HepG2 (cell line): ENCODE measurements around the gene PDPK1. TPM values are rescaled to one million over a fixed set of nuclear protein-coding genes. Genes with fewer than 3 reads are reported as not detected.

Source experiments
- CREM ChIP-seq, 2 experiments: sonication (generic) in 1 of 2; formaldehyde crosslinking in 1 of 2; IDR thresholded peaks; 2 replicates each; pipeline versions ENCODE4 v1.4.0 to v1.6.1; 2016 to 2020; ENCODE audit warnings: antibody characterized with exemption in 1 of 2, mild to moderate bottlenecking in 1 of 2, missing genetic modification reagents in 1 of 2
- FOSL2 ChIP-seq: sonication (generic); formaldehyde crosslinking; IDR thresholded peaks from 2 replicates; pipeline ENCODE4 v1.4.0; 2020; ENCODE audit warnings: missing genetic modification reagents
- HMGA1 ChIP-seq: sonication (generic); formaldehyde crosslinking; conservative IDR thresholded peaks from 2 replicates; pipeline ENCODE4 v1.4.0; 2020; ENCODE audit warnings: missing genetic modification reagents
- IRF2 ChIP-seq: IDR thresholded peaks from 2 replicates; pipeline ENCODE4 v1.6.1; 2018; ENCODE audit warnings: missing genetic modification reagents, missing compliant biosample characterization
- ISL2 ChIP-seq: sonication (generic); formaldehyde crosslinking; IDR thresholded peaks from 2 replicates; pipeline ENCODE4 v1.5.0; 2020; ENCODE audit warnings: missing genetic modification reagents
- NCOR1 ChIP-seq: fragments of 200-600 bp; sonication (generic); IDR thresholded peaks from 2 replicates; pipeline ENCODE4 v1.7.0; 2017; ENCODE audit warnings: antibody characterized with exemption, low read length, borderline replicate concordance
- PHF5A ChIP-seq: IDR thresholded peaks from one replicate; pipeline ENCODE4 v1.6.1; 2018; ENCODE audit warnings: low read depth, missing genetic modification reagents; ENCODE audit not compliant: unreplicated experiment
- RORA ChIP-seq: sonication (generic); formaldehyde crosslinking; IDR thresholded peaks from 2 replicates; pipeline ENCODE4 v1.5.0; 2020; ENCODE audit warnings: mild to moderate bottlenecking, missing genetic modification reagents, moderate library complexity
- SNAPC2 ChIP-seq: sonication (generic); formaldehyde crosslinking; IDR thresholded peaks from 2 replicates; pipeline ENCODE4 v1.8.1; 2022; ENCODE audit warnings: mild to moderate bottlenecking, missing genetic modification reagents
- ZFP90 ChIP-seq: sonication (generic); formaldehyde crosslinking; IDR thresholded peaks from 2 replicates; pipeline ENCODE4 v1.8.0; 2022; ENCODE audit warnings: missing genetic modification reagents, mild to moderate bottlenecking, inconsistent platforms, borderline replicate concordance
- ZNF17 ChIP-seq: sonication (generic); formaldehyde crosslinking; IDR thresholded peaks from 2 replicates; pipeline ENCODE4 v1.5.0; 2020; ENCODE audit warnings: mild to moderate bottlenecking, missing genetic modification reagents
- ZNF205 ChIP-seq: IDR thresholded peaks from 2 replicates; pipeline ENCODE4 v1.6.1; 2018; ENCODE audit warnings: missing biosample characterization, missing genetic modification reagents
- ZNF251 ChIP-seq: sonication (generic); formaldehyde crosslinking; IDR thresholded peaks from 2 replicates; pipeline ENCODE4 v1.9.0; 2021; ENCODE audit warnings: mild to moderate bottlenecking, missing genetic modification reagents
- ZNF350 ChIP-seq: sonication (generic); formaldehyde crosslinking; IDR thresholded peaks from 2 replicates; pipeline ENCODE4 v1.4.0; 2020; ENCODE audit warnings: mild to moderate bottlenecking, low read depth, missing genetic modification reagents, borderline replicate concordance
- ZNF543 ChIP-seq: sonication (generic); formaldehyde crosslinking; IDR thresholded peaks from 2 replicates; pipeline ENCODE4 v1.4.0; 2020; ENCODE audit warnings: mild to moderate bottlenecking, missing genetic modification reagents
- ZNF569 ChIP-seq: sonication (generic); formaldehyde crosslinking; IDR thresholded peaks from 2 replicates; pipeline ENCODE4 v1.5.0; 2020; ENCODE audit warnings: mild to moderate bottlenecking, missing genetic modification reagents, moderate library complexity, borderline replicate concordance
- ZNF589 ChIP-seq: sonication (generic); formaldehyde crosslinking; conservative IDR thresholded peaks from 2 replicates; pipeline ENCODE4 v1.8.0; 2022; ENCODE audit warnings: mild to moderate bottlenecking, moderate library complexity, missing genetic modification reagents
- ZSCAN29 ChIP-seq: sonication (generic); formaldehyde crosslinking; conservative IDR thresholded peaks from 2 replicates; pipeline ENCODE4 v1.4.0; 2020; ENCODE audit warnings: mild to moderate bottlenecking, missing genetic modification reagents
- polyA plus RNA-seq, 8 experiments: library from polyadenylated mRNA; depleted of rRNA in 3 of 8; stranded (reverse) in 7 of 8; unstranded in 1 of 8; fragments of >200 nt; fragmentation: Illumina TruSeq in 4 of 8; extraction: Trizol in 4 of 8; gene quantifications; 2 replicates each; pipeline versions ENCODE4 v1.2.1 to v1.2.3, GENCODE V29; 2011 to 2016; ENCODE audit warnings: low read depth in 4 of 8, missing spikeins in 1 of 8, mixed read lengths in 1 of 8; ENCODE audit not compliant: insufficient read depth in 1 of 8
- total RNA-seq, 5 experiments: library from RNA; depleted of rRNA; stranded (reverse); fragments of >200 nt; fragmentation: Illumina TruSeq; extraction: Trizol; gene quantifications; 2 replicates each; pipeline ENCODE4 v1.2.3, GENCODE V29; 2016; ENCODE audit warnings: low read depth in 1 of 5
- TF ChIP-seq, protein P1 (sequence below): sonication (generic); formaldehyde crosslinking; IDR thresholded peaks from 2 replicates; pipeline ENCODE4 v1.5.1; 2020; ENCODE audit warnings: mild to moderate bottlenecking, missing genetic modification reagents, moderate library complexity
- TF ChIP-seq, protein P2 (sequence below): sonication (generic); formaldehyde crosslinking; IDR thresholded peaks from 2 replicates; pipeline ENCODE4 v1.4.0; 2020; ENCODE audit warnings: missing genetic modification reagents, mild to moderate bottlenecking, borderline replicate concordance
- TF ChIP-seq, protein P3 (sequence below): sonication (generic); formaldehyde crosslinking; IDR thresholded peaks from 2 replicates; pipeline ENCODE4 v1.4.0; 2020; ENCODE audit warnings: low read depth, mild to moderate bottlenecking, missing genetic modification reagents

The PDPK1 gene
- total and polyA plus RNA-seq, 2 of the 13 experiments (the other 11 are each of a cell fraction or from before 2014, with no cell fraction given) = 59.6 to 129 TPM

DNA sequence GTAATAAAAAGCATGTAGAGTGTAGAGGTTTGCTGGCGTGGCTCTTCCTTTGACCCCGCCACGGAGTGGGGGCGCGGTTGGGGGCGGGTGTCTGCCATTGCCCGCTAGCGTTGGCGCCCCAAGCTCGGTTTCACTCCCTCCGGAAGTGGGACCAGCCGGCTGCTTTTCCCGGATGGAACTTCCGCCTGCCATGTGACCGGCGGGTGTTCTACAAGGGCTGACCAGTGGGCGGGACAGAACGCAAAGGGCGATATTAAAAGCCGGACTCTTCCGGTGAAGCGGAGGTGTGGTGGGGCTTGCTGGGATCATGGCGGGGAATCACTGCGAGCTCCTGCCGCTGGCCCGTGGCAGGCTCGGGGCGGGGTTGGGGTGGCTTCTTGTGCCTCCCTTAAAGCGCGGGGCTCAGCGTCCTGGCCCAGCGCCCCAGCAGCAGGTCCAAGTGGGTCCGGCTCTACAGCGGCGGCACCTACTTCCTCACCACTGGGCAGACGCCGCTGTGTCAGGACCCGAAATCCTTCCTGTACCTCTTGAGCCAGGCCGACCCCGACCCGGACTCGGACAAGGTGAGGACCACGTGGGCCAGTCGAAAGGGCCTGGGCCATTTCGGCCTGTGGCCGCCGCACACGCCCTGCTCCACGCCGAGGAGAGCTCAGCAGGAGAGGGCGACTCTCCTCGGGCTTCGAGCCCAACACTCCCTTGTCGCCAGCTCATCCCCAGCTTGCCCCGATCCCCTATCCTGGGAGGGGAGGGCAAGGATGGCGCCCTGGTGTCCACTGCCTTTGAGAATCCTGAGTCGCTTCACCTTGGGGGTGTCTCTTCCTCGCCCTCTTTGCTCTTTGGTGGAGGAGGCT is 65.6 kb downstream of the PDPK1 start (continued):
- TF ChIP-seq, protein P1, sequence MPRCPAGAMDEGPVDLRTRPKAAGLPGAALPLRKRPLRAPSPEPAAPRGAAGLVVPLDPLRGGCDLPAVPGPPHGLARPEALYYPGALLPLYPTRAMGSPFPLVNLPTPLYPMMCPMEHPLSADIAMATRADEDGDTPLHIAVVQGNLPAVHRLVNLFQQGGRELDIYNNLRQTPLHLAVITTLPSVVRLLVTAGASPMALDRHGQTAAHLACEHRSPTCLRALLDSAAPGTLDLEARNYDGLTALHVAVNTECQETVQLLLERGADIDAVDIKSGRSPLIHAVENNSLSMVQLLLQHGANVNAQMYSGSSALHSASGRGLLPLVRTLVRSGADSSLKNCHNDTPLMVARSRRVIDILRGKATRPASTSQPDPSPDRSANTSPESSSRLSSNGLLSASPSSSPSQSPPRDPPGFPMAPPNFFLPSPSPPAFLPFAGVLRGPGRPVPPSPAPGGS (CRISPR knock-in tag) = 0 out of 2 replicates have a peak, but pooled peaks have one; percentile 33
- TF ChIP-seq ZNF205 (CRISPR knock-in tag) (peak; percentile 95), ZSCAN29 (0 out of 2 replicates have a peak, but pooled peaks have one; percentile 53), CREM (IDR thresholded peaks at IDR 0.05) (peak; percentile 82), CREM (CRISPR knock-in tag; IDR thresholded peaks at IDR 0.05) (no peak), ISL2 (peak; percentile 76), ZNF569 (CRISPR knock-in tag) (no peak), ZNF589 (CRISPR knock-in tag) (peak; percentile 85; the same call in 1 of the 2 replicates), ZFP90 (CRISPR knock-in tag) (peak; percentile 53; the same call in 1 of the 2 replicates), ZNF543 (CRISPR knock-in tag) (peak; percentile 94), ZNF17 (CRISPR knock-in tag) (no peak), RORA (CRISPR knock-in tag) (no peak), NCOR1 (peak; percentile 43; the same call in 1 of the 2 replicates), ZNF350 (CRISPR knock-in tag) (peak; percentile 97), HMGA1 (CRISPR knock-in tag) (no peak), PHF5A (CRISPR knock-in tag) (peak; percentile 100), IRF2 (CRISPR knock-in tag) (peak; percentile 98), FOSL2 (CRISPR knock-in tag) (peak; percentile 64), SNAPC2 (CRISPR knock-in tag) (peak; percentile 71; the same call in 1 of the 2 replicates), ZNF251 (CRISPR knock-in tag) (0 out of 2 replicates have a peak, but pooled peaks have one; percentile 58)
- TF ChIP-seq, protein P2, sequence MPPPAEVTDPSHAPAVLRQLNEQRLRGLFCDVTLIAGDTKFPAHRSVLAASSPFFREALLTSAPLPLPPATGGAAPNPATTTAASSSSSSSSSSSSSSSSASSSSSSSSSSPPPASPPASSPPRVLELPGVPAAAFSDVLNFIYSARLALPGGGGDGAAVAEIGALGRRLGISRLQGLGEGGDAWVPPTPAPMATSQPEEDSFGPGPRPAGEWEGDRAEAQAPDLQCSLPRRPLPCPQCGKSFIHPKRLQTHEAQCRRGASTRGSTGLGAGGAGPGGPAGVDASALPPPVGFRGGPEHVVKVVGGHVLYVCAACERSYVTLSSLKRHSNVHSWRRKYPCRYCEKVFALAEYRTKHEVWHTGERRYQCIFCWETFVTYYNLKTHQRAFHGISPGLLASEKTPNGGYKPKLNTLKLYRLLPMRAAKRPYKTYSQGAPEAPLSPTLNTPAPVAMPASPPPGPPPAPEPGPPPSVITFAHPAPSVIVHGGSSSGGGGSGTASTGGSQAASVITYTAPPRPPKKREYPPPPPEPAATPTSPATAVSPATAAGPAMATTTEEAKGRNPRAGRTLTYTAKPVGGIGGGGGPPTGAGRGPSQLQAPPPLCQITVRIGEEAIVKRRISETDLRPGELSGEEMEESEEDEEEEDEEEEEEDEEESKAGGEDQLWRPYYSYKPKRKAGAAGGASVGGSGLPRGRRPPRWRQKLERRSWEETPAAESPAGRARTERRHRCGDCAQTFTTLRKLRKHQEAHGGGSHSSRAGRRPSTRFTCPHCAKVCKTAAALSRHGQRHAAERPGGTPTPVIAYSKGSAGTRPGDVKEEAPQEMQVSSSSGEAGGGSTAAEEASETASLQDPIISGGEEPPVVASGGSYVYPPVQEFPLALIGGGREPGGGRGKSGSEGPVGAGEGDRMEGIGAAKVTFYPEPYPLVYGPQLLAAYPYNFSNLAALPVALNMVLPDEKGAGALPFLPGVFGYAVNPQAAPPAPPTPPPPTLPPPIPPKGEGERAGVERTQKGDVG (CRISPR knock-in tag) = 0 out of 2 replicates have a peak, but pooled peaks have one; percentile 25
- TF ChIP-seq, protein P3, sequence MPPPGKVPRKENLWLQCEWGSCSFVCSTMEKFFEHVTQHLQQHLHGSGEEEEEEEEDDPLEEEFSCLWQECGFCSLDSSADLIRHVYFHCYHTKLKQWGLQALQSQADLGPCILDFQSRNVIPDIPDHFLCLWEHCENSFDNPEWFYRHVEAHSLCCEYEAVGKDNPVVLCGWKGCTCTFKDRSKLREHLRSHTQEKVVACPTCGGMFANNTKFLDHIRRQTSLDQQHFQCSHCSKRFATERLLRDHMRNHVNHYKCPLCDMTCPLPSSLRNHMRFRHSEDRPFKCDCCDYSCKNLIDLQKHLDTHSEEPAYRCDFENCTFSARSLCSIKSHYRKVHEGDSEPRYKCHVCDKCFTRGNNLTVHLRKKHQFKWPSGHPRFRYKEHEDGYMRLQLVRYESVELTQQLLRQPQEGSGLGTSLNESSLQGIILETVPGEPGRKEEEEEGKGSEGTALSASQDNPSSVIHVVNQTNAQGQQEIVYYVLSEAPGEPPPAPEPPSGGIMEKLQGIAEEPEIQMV (CRISPR knock-in tag) = 0 out of 2 replicates have a peak, but pooled peaks have one; percentile 68
